Measurements from ENCODE around the gene NAP1L1. TPM values are rescaled to one million over a fixed set of nuclear protein-coding genes. Genes with fewer than 3 reads are reported as not detected.

The NAP1L1 gene
- total RNA-seq, 6 experiments from 2014 or later = 473 to 573 (median 520) TPM

DNA sequence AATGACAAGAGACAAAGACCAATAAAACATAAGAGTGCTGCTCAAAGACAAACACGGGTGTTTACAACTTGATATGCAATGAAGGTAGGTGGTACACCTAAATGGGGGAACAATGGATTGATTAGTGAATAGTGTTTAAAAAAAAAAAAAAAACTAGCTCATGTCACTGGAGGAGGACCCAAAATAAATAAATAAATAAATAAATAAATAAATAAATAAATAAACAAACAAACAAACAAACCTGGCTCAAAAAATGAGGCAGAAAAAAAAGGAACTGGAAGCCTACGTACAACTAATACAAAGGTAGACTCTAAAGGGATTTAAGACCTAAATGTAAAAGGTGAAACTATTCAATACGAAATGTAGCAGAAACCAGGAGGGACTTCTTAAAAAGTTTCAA lies 18.6 kb downstream of the NAP1L1 start:
- Mint-ChIP-seq H3K27me3 (ENCODE audit: insufficient read depth) (no peaks in the 10 kb centered on the region; the same call in 1 of the 2 replicates), H3K4me1 (ENCODE audit: low read depth) (peaks cover 65% of the 10 kb centered on the region), H3K36me3 (ENCODE audit: low read depth) (peaks cover 79% of the 10 kb centered on the region), H3K9me3 (peaks cover 21% of the 10 kb centered on the region), H3K27ac (no peak overlapping the region), H3K4me3 (no peak overlapping the region)
- no peak for DNase-seq
- TF ChIP-seq, protein P1, sequence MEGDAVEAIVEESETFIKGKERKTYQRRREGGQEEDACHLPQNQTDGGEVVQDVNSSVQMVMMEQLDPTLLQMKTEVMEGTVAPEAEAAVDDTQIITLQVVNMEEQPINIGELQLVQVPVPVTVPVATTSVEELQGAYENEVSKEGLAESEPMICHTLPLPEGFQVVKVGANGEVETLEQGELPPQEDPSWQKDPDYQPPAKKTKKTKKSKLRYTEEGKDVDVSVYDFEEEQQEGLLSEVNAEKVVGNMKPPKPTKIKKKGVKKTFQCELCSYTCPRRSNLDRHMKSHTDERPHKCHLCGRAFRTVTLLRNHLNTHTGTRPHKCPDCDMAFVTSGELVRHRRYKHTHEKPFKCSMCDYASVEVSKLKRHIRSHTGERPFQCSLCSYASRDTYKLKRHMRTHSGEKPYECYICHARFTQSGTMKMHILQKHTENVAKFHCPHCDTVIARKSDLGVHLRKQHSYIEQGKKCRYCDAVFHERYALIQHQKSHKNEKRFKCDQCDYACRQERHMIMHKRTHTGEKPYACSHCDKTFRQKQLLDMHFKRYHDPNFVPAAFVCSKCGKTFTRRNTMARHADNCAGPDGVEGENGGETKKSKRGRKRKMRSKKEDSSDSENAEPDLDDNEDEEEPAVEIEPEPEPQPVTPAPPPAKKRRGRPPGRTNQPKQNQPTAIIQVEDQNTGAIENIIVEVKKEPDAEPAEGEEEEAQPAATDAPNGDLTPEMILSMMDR (IDR thresholded peaks at IDR 0.05) = no peak

DNA sequence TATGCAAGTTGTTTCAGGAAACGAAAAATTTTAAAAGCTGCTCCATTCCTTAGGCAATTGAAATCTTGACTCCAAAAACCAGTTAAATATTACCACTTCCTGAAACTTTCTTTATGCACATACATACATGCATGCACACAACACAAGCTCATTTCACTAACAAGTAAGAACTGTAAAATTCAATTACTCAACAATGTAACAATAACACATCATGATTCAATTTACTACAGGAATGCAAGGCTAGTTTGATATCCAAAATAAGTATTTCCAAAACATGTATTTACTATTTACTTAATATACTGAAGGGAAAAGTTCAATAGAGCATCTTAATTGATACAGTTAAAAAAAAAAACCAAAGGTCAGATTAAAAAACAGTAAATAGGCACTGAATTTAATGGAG lies 19.6 kb downstream of the NAP1L1 start:
- peaks cover 79% of the 10 kb centered on the region for H3K36me3 Mint-ChIP-seq (ENCODE audit: low read depth)
- H3K4me3 Mint-ChIP-seq = no peak overlapping the region
- no peaks in the 10 kb centered on the region; the same call in 1 of the 2 replicates for H3K27me3 Mint-ChIP-seq (ENCODE audit: insufficient read depth)
- peaks cover 62% of the 10 kb centered on the region for H3K4me1 Mint-ChIP-seq (ENCODE audit: low read depth)
- peak overlapping the region; percentile 13; the same call in 1 of the 2 replicates for H3K27ac Mint-ChIP-seq
- no peak for DNase-seq
- peaks cover 21% of the 10 kb centered on the region for H3K9me3 Mint-ChIP-seq
- TF ChIP-seq, protein P1 (IDR thresholded peaks at IDR 0.05) = no peak

DNA sequence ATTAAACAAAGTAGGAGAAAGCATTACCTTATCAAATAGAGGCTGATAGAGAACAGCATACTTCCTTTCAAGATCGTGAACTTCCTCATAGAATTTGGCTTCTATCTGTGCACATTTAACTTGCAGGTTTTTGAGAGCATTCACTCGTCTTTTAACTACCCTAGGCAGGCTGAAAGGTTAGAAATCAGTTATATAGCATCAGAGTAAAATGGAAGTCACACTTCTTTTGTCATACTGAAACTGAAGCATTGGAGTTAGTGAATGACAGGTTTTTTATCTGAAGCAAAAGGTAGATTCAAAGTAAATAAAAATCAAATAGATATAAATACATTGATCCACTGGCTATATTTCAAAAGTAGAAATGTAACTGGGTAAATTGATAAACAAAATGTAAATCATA lies 24.4 kb downstream of the NAP1L1 start:
- Mint-ChIP-seq H3K27ac (peak overlapping the region; percentile 23; the same call in 1 of the 2 replicates), H3K9me3 (peaks cover 12% of the 10 kb centered on the region), H3K4me3 (no peak overlapping the region), H3K27me3 (ENCODE audit: insufficient read depth) (no peaks in the 10 kb centered on the region; the same call in none of the 2 replicates), H3K36me3 (ENCODE audit: low read depth) (peaks cover 74% of the 10 kb centered on the region), H3K4me1 (ENCODE audit: low read depth) (peaks cover 33% of the 10 kb centered on the region)
- TF ChIP-seq, protein P1 (IDR thresholded peaks at IDR 0.05) = no peak
- no peak for DNase-seq

- TF ChIP-seq, protein P1 (IDR thresholded peaks at IDR 0.05) = no peak
- Mint-ChIP-seq H3K4me3 (no peak overlapping the region), H3K27ac (no peak overlapping the region), H3K4me1 (ENCODE audit: low read depth) (peaks cover 28% of the 10 kb centered on the region), H3K36me3 (ENCODE audit: low read depth) (peaks cover 62% of the 10 kb centered on the region), H3K9me3 (no peaks in the 10 kb centered on the region), H3K27me3 (ENCODE audit: insufficient read depth) (no peaks in the 10 kb centered on the region; the same call in none of the 2 replicates)
- no peak for DNase-seq
Measured at GRCh38 chr12:76057326-76057725, 27.2 kb downstream of the NAP1L1 start.

- H3K9me3 Mint-ChIP-seq = no peaks in the 10 kb centered on the region
- peaks cover 62% of the 10 kb centered on the region for H3K36me3 Mint-ChIP-seq (ENCODE audit: low read depth)
Measured at GRCh38 chr12:76055393-76055792, 29.1 kb downstream of the NAP1L1 start.

More at GRCh38 chr12:76055393-76055792, 29.1 kb downstream of the NAP1L1 start:
- Mint-ChIP-seq H3K27me3 (ENCODE audit: insufficient read depth) (no peaks in the 10 kb centered on the region; the same call in 1 of the 2 replicates), H3K27ac (no peak overlapping the region), H3K4me3 (no peak overlapping the region), H3K4me1 (ENCODE audit: low read depth) (peaks cover 22% of the 10 kb centered on the region)
- TF ChIP-seq, protein P1 (IDR thresholded peaks at IDR 0.05) = peak; percentile 14; the same call in 1 of the 2 replicates
- no peak for DNase-seq

All from HFFc6 (cell line).